Stimulated activated naive CD8-positive, alpha-beta T cell treated with anti-CD3 and anti-CD28 coated beads, Interleukin-15, amount 100 ng/mL, for 72 hours (primary cell): ENCODE measurements around the gene EIF4E1B.

Source experiments
- ATAC-seq: fragments of 150-1000 bp; cut with Tn5 transposase; 2 replicates; pipeline ENCODE4 v1.10.0; 2021; ENCODE audit warnings: mild to moderate bottlenecking, moderate library complexity
- DNase-seq, 2 donors: peaks; one replicate each; pipeline ENCODE4 v3.0.0; 2021 to 2022
- H3K27ac Mint-ChIP-seq, 2 donors: one replicate each; pipeline ENCODE4 v1.8.0; 2022; ENCODE audit warnings: mild to moderate bottlenecking in 2 of 2, mixed read lengths in 2 of 2, moderate library complexity in 2 of 2
- H3K27me3 Mint-ChIP-seq: one replicate; pipeline ENCODE4 v1.8.0; 2022; ENCODE audit warnings: mixed read lengths
- H3K4me1 Mint-ChIP-seq: one replicate; pipeline ENCODE4 v1.8.0; 2022; ENCODE audit warnings: mild to moderate bottlenecking, mixed read lengths
- H3K4me3 Mint-ChIP-seq, 2 donors: one replicate each; pipeline ENCODE4 v1.8.0; 2022; ENCODE audit warnings: mild to moderate bottlenecking in 2 of 2, mixed read lengths in 2 of 2, moderate library complexity in 1 of 2
- H3K9me3 Mint-ChIP-seq, 2 donors: one replicate each; pipeline ENCODE4 v1.8.0; 2022; ENCODE audit warnings: mixed read lengths in 2 of 2

Gene EIF4E1B

GRCh38 chr5:176616511-176616910 lies 14.0 kb upstream of the EIF4E1B start:
- Mint-ChIP-seq H3K27ac (no peak overlapping the region), H3K9me3 (no peaks in the 10 kb centered on the region), H3K4me3 (no peak overlapping the region), H3K27me3 (peaks cover 78% of the 10 kb centered on the region), H3K4me1 (peaks cover 26% of the 10 kb centered on the region)
- no peak for DNase-seq
- ATAC-seq, result no peak

- peaks cover 86% of the 10 kb centered on the region for H3K27me3 Mint-ChIP-seq
Observed at GRCh38 chr5:176618783-176619182, 11.7 kb upstream of the EIF4E1B start.

GRCh38 chr5:176619203-176619568 lies 11.3 kb upstream of the EIF4E1B start:
- DNase-seq, result peak; percentile 81 to 88

More at GRCh38 chr5:176618783-176619182, 11.7 kb upstream of the EIF4E1B start:
- H3K27ac Mint-ChIP-seq, result no peak overlapping the region
- peaks cover 26% of the 10 kb centered on the region for H3K4me1 Mint-ChIP-seq
- no peaks in the 10 kb centered on the region for H3K9me3 Mint-ChIP-seq
- ATAC-seq (no peak), DNase-seq (no peak)
- peak overlapping the region; percentile 44 to 54 for H3K4me3 Mint-ChIP-seq

GRCh38 chr5:176619569-176620332 lies 10.7 kb upstream of the EIF4E1B start:
- Mint-ChIP-seq H3K27me3 (peaks cover 96% of the 10 kb centered on the region), H3K4me1 (peaks cover 26% of the 10 kb centered on the region), H3K4me3 (peak overlapping the region; percentile 71 to 80), H3K27ac (no peak overlapping the region), H3K9me3 (no peaks in the 10 kb centered on the region)
- peak; percentile 2 for ATAC-seq
- no peak for DNase-seq

More at GRCh38 chr5:176619203-176619568, 11.3 kb upstream of the EIF4E1B start:
- Mint-ChIP-seq H3K4me1 (peaks cover 26% of the 10 kb centered on the region), H3K4me3 (peak overlapping the region; percentile 44 to 54), H3K9me3 (no peaks in the 10 kb centered on the region), H3K27ac (no peak overlapping the region), H3K27me3 (peaks cover 90% of the 10 kb centered on the region)
- peak; percentile 97 for ATAC-seq

- H3K4me1 Mint-ChIP-seq, result peaks cover 26% of the 10 kb centered on the region
- no peak overlapping the region for H3K27ac Mint-ChIP-seq
- ATAC-seq, result no peak
Observed at GRCh38 chr5:176620333-176620981, 10.0 kb upstream of the EIF4E1B start.

GRCh38 chr5:176621661-176622079 lies 8.8 kb upstream of the EIF4E1B start:
- H3K27ac Mint-ChIP-seq, result no peak overlapping the region
- no peaks in the 10 kb centered on the region for H3K9me3 Mint-ChIP-seq
- no peak for ATAC-seq
- DNase-seq, result no peak
- no peak overlapping the region for H3K4me3 Mint-ChIP-seq
- H3K4me1 Mint-ChIP-seq, result peaks cover 26% of the 10 kb centered on the region
- peaks cover 96% of the 10 kb centered on the region for H3K27me3 Mint-ChIP-seq

More at GRCh38 chr5:176620333-176620981, 10.0 kb upstream of the EIF4E1B start:
- no peak for DNase-seq
- Mint-ChIP-seq H3K27me3 (peaks cover 96% of the 10 kb centered on the region), H3K9me3 (no peaks in the 10 kb centered on the region), H3K4me3 (peak overlapping the region; percentile 71 to 80)

GRCh38 chr5:176624142-176624541 lies 6.3 kb upstream of the EIF4E1B start:
- Mint-ChIP-seq H3K27ac (no peak overlapping the region), H3K9me3 (no peaks in the 10 kb centered on the region), H3K4me3 (no peak overlapping the region), H3K27me3 (peaks cover 100% of the 10 kb centered on the region), H3K4me1 (peaks cover 38% of the 10 kb centered on the region)
- no peak for DNase-seq
- no peak for ATAC-seq

- Mint-ChIP-seq H3K27ac (no peak overlapping the region), H3K27me3 (peaks cover 100% of the 10 kb centered on the region), H3K4me3 (no peak overlapping the region), H3K4me1 (peaks cover 38% of the 10 kb centered on the region), H3K9me3 (no peaks in the 10 kb centered on the region)
- no peak for ATAC-seq
- DNase-seq, result no peak
Observed at GRCh38 chr5:176624938-176625337, 5.5 kb upstream of the EIF4E1B start.

DNA sequence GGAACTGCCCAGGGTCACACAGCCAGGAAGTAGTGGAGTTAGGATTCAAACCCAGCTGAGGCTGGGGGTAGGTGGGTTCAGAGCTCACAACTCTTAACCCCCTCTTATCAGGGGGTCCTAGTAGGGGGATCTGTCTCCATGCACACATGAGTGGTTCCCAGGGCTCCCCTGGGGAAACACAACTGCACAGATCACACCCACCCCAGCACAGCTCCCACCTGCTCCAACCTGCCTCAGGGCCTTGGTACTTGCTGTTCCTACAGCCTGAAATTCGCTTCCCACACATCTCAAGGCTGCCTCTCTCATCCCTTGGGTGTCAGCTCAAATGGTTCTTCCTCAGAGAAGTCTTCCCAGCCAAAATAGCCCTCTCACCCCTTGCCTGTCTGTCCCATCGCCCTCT lies 5.0 kb upstream of the EIF4E1B start:
- no peak for DNase-seq
- Mint-ChIP-seq H3K9me3 (no peaks in the 10 kb centered on the region), H3K4me1 (peaks cover 34% of the 10 kb centered on the region), H3K27me3 (peaks cover 98% of the 10 kb centered on the region), H3K4me3 (no peak overlapping the region), H3K27ac (no peak overlapping the region)
- no peak for ATAC-seq

GRCh38 chr5:176625966-176626875 lies 4.3 kb upstream of the EIF4E1B start:
- no peak for DNase-seq
- Mint-ChIP-seq H3K27ac (no peak overlapping the region), H3K27me3 (peaks cover 98% of the 10 kb centered on the region), H3K4me3 (no peak overlapping the region), H3K4me1 (peaks cover 34% of the 10 kb centered on the region), H3K9me3 (no peaks in the 10 kb centered on the region)
- no peak for ATAC-seq

DNA sequence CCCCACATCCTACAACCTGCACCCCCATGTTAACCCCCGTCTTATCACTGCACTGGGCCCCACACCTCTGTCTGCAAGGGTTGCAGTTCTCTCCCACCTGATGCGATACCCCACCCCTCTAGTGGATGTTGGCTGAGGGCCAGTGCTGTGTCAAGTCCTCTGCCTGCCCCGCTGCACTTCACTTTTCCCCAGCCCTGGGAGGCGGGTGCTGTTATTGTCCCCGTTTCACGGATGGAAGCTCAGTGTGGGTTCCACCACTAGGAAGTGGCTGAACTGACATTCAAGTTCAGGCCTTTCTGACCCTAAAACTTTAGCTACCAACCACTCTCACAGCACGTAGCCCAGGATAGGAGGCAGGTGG lies 3.6 kb upstream of the EIF4E1B start:
- no peak overlapping the region for H3K27ac Mint-ChIP-seq
- no peak for DNase-seq

DNA sequence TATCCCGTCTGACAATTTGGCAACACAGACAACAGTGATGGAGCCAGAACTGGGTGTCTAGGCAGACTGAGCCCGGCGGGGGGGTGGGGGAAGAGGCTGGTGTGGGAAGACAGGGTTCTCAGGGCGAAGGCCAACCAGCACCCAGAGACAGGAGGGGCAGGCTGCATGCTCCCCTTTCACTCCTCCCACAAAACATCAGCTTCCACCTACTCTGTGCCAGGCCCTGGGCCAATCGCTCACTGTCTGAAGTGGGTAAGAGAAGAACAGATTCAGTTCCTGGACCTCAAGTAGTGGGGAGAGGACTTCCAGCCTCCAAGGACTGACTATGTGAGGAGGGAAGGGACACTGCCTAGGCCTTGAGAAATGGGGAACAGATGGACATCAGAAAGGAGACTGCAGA lies 2.9 kb upstream of the EIF4E1B start:
- H3K4me3 Mint-ChIP-seq, result no peak overlapping the region
- H3K9me3 Mint-ChIP-seq, result no peaks in the 10 kb centered on the region
- H3K27me3 Mint-ChIP-seq, result peaks cover 98% of the 10 kb centered on the region
- peaks cover 34% of the 10 kb centered on the region for H3K4me1 Mint-ChIP-seq
- no peak overlapping the region for H3K27ac Mint-ChIP-seq
- ATAC-seq, result no peak
- DNase-seq, result no peak

More for the DNA sequence above, 3.6 kb upstream of the EIF4E1B start:
- H3K27me3 Mint-ChIP-seq, result peaks cover 98% of the 10 kb centered on the region
- H3K9me3 Mint-ChIP-seq, result no peaks in the 10 kb centered on the region
- no peak overlapping the region for H3K4me3 Mint-ChIP-seq
- peaks cover 34% of the 10 kb centered on the region for H3K4me1 Mint-ChIP-seq
- ATAC-seq, result no peak

DNA sequence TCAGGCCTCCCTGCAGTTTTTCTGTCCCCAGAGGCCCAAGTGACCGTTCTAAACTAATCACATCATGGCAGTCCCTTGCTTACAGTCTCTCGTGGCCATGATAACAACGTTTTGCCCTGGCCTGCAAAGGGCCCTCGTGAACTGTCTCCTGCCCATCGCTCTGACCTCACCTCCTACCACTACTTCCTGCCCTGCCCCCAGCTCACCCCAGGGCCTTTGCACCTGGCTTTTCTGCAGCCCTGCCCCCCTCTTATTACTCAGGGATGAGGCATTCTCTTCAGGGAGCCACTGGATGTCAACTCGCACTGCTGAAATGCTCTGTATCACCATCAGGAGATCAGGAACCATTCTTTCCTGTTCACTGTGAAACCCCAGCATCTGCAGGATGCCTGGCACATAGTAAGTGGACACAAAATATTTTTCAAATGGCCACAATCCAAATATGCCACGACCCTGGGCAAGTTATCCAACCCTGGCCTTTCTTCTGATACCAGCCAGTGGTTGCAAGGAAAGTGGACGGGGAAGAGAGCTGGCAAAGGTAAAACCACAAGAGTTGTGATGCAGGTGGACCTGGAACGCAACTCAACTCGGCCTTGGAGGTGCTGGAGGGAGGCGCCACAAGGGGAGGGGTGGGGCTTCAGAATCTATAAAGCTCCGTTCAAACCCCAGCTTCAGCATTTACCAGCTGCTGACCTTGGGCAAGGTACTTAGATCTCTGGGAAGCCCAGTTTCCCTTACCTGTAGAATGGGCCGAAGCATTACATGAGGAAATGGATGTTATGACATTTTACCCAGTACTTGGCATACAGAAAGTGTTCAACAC lies 1.9 kb upstream of the EIF4E1B start:
- Mint-ChIP-seq H3K4me1 (peaks cover 37% of the 10 kb centered on the region), H3K27me3 (peaks cover 98% of the 10 kb centered on the region), H3K27ac (peak overlapping the region in 1 of 2 donors; percentile 29), H3K9me3 (no peaks in the 10 kb centered on the region), H3K4me3 (no peak overlapping the region)
- DNase-seq (no peak), ATAC-seq (no peak)

- peak; percentile 19 for ATAC-seq
Observed at GRCh38 chr5:176629317-176629852, 1.1 kb upstream of the EIF4E1B start.

More at GRCh38 chr5:176629317-176629852, 1.1 kb upstream of the EIF4E1B start:
- Mint-ChIP-seq H3K9me3 (no peaks in the 10 kb centered on the region), H3K27ac (no peak overlapping the region), H3K4me3 (peak overlapping the region in 1 of 2 donors; percentile 71), H3K27me3 (peaks cover 98% of the 10 kb centered on the region), H3K4me1 (peaks cover 43% of the 10 kb centered on the region)
- DNase-seq, result no peak
